ENCODE measurements around the gene ERICH3.

- no peak for TF ChIP-seq EP300 (IDR thresholded peaks at IDR 0.05)
- no peak for TF ChIP-seq CTCF (IDR thresholded peaks at IDR 0.05)
- TF ChIP-seq POLR2A (IDR thresholded peaks at IDR 0.05), result no peak
Measured at GRCh38 chr1:74587888-74588287, 85.7 kb downstream of the ERICH3 start.
